Right lobe of liver (tissue), 4 donors: ENCODE results near the gene SEPTIN2.

Experiments used
- POLR2A ChIP-seq: fragments of 450-650 bp; IDR thresholded peaks from one replicate; pipeline ENCODE4 v1.6.1; 2017; ENCODE audit warnings: antibody characterized with exemption, mild to moderate bottlenecking
- TF ChIP-seq, protein P1 (sequence below), 4 donors: fragments of 200-600 bp in 3 of 4; fragments of 450-650 bp in 1 of 4; IDR thresholded peaks; one replicate each; pipeline versions ENCODE4 v1.5.1 to v1.8.0; 2016 to 2022; ENCODE audit warnings: antibody characterized with exemption in 4 of 4, mild to moderate bottlenecking in 2 of 4
- donor health status: DM: no; HTN: no; CAD: no.
- donor health status: DM: no; HTN: no; CAD: no.
- donor health status: DM: no; HTN: yes; CAD: no.

DNA sequence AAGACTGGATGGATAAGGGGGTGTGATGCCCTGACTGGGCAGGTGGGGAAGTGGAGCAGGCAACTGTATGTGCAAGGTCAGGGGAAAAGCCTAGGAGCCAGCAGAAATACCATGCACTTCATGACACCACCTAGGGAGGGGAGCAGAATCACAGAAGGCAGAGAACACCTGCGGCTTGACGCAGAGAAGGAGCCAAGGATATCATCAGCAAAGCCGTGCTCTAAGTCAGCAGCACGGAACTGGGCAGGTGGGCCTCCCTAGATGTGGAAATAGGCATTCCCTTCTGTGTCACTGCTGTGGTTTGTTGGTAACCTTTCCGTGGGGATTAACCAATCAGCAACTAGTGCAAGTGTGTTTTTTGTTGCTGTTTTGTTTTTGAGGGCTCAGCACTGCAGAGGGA lies 41.6 kb upstream of the SEPTIN2 start:
- TF ChIP-seq POLR2A, result no peak
- TF ChIP-seq, protein P1, sequence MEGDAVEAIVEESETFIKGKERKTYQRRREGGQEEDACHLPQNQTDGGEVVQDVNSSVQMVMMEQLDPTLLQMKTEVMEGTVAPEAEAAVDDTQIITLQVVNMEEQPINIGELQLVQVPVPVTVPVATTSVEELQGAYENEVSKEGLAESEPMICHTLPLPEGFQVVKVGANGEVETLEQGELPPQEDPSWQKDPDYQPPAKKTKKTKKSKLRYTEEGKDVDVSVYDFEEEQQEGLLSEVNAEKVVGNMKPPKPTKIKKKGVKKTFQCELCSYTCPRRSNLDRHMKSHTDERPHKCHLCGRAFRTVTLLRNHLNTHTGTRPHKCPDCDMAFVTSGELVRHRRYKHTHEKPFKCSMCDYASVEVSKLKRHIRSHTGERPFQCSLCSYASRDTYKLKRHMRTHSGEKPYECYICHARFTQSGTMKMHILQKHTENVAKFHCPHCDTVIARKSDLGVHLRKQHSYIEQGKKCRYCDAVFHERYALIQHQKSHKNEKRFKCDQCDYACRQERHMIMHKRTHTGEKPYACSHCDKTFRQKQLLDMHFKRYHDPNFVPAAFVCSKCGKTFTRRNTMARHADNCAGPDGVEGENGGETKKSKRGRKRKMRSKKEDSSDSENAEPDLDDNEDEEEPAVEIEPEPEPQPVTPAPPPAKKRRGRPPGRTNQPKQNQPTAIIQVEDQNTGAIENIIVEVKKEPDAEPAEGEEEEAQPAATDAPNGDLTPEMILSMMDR (IDR thresholded peaks at IDR 0.05), result no peak
